Kidney (tissue), 14 donors: ENCODE results near the gene PHF2. TPM values are rescaled to one million over a fixed set of nuclear protein-coding genes. Genes with fewer than 3 reads are reported as not detected.
A peak's percentile ranks its signal among the peaks of the same experiment; 100 is the strongest.

ENCODE experiments used
- DNase-seq, 5 donors: peaks; one replicate each; pipeline ENCODE4 v3.0.0-alpha.2; 2013 to 2020
- FAIRE-seq: peaks from 2 replicates; lab custom pipeline; 2012; peaks lifted over from hg19 to GRCh38; lab: Jason Lieb, UNC
- H3K27ac ChIP-seq, 2 donors: one replicate each; pipeline ENCODE4 v1.7.0; 2013; ENCODE audit warnings: low read depth in 2 of 2, low read length in 2 of 2, inconsistent platforms in 1 of 2
- H3K27me3 ChIP-seq: one replicate; pipeline ENCODE4 v1.7.1; 2013; ENCODE audit warnings: low read length, inconsistent platforms; ENCODE audit not compliant: control insufficient read depth, insufficient read depth
- H3K36me3 ChIP-seq, 3 donors: one replicate each; pipeline versions ENCODE4 v1.7.0 to v1.7.1; 2013; ENCODE audit warnings: low read length in 3 of 3, control low read depth in 1 of 3, inconsistent platforms in 1 of 3; ENCODE audit not compliant: insufficient read depth in 3 of 3, control insufficient read depth in 2 of 3
- H3K4me1 ChIP-seq, 3 donors: one replicate each; pipeline versions ENCODE4 v1.7.0 to v1.7.1; 2013; ENCODE audit warnings: low read length in 3 of 3, inconsistent platforms in 1 of 3, low read depth in 1 of 3; ENCODE audit not compliant: control insufficient read depth in 2 of 3, insufficient read depth in 2 of 3
- H3K4me3 ChIP-seq, 3 donors: one replicate each; pipeline versions ENCODE4 v1.7.0 to v1.8.1; 2013; ENCODE audit warnings: low read length in 3 of 3, control low read depth in 1 of 3, inconsistent platforms in 1 of 3
- H3K9ac ChIP-seq, 3 donors: one replicate each; pipeline versions ENCODE4 v1.7.0 to v1.7.1; 2013; ENCODE audit warnings: low read length in 3 of 3, control low read depth in 1 of 3, inconsistent platforms in 1 of 3
- H3K9me3 ChIP-seq, 3 donors: one replicate each; pipeline versions ENCODE4 v1.7.0 to v1.7.1; 2013; ENCODE audit warnings: low read length in 3 of 3, control low read depth in 1 of 3, inconsistent platforms in 1 of 3; ENCODE audit not compliant: control insufficient read depth in 2 of 3, insufficient read depth in 1 of 3
- intact Hi-C: fragments of 100-400 bp; cut with DNase I; formaldehyde crosslinking; loops from one replicate; pipeline ENCODE4 v1.11.1; 2022
- polyA plus RNA-seq: library from polyadenylated mRNA; stranded (reverse); fragments of 350-450 nt; fragmentation: Illumina TruSeq; extraction: RNeasy Lipid Tissue Mini Kit (QIAGEN cat#74804); gene quantifications from one replicate; pipeline ENCODE4 v1.2.3, GENCODE V29; 2014; ENCODE audit warnings: low read depth, low replicate concordance; ENCODE audit not compliant: insufficient read depth
- total RNA-seq: library from RNA; stranded (reverse); fragmentation: NEBNext Ultra II Directional; extraction: Animal tissue kit (Norgen Biotek cat#: 25700); gene quantifications from one replicate; pipeline ENCODE4 v1.2.1, GENCODE V29; 2021
- TF ChIP-seq, protein P1 (sequence below): IDR thresholded peaks from 3 replicates; pipeline ENCODE4 v1.5.1; 2012; ENCODE audit warnings: mild to moderate bottlenecking, moderate library complexity, borderline replicate concordance; ENCODE audit not compliant: insufficient read depth; ENCODE audit errors: extremely low read depth
- donor health status: control.
- donor health status: control.
- donor health status: control.
- donor health status: control.
- donor health status: control.
- donor health status: DM: yes; HTN: yes; CAD: no.
- donor health status: Normal renal cell carcinoma (clear cell type).

PHF2 gene
- total and polyA plus RNA-seq, 2 donors from 2014 or later: 10.2 to 30.7 TPM

DNA sequence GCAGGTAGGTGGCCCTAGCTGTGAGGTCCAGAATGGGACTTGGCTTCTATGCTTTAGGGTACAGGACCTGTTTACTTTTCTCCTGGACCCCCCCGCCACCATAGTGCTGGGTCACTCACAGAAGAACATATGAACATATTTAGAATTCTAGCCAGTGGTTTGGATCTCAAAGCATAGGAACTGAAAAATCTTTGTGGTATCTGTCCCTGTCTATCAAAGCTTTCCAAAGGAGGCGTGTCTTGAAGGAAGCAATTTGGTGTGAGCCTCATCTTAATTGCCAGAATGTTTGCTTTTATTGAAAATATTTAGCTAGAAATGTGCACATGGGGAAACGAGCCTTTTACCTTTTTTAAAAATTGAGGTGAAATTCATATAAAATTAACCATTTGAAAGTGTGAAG lies 6.2 kb downstream of the PHF2 start:
- Histone ChIP-seq H3K27me3 (no peaks in the 10 kb centered on the region), H3K27ac (no peak overlapping the region), H3K9me3 (no peaks in the 10 kb centered on the region), H3K4me1 (peaks cover 0 to 33% (median 5%) of the 10 kb centered on the region in 3 donors), H3K36me3 (no peaks in the 10 kb centered on the region), H3K9ac (no peak overlapping the region), H3K4me3 (no peak overlapping the region)
- peak in 1 of 5 donors; percentile 20 for DNase-seq
- FAIRE-seq: no peak
- intact Hi-C loops: no loop called here
- TF ChIP-seq, protein P1, sequence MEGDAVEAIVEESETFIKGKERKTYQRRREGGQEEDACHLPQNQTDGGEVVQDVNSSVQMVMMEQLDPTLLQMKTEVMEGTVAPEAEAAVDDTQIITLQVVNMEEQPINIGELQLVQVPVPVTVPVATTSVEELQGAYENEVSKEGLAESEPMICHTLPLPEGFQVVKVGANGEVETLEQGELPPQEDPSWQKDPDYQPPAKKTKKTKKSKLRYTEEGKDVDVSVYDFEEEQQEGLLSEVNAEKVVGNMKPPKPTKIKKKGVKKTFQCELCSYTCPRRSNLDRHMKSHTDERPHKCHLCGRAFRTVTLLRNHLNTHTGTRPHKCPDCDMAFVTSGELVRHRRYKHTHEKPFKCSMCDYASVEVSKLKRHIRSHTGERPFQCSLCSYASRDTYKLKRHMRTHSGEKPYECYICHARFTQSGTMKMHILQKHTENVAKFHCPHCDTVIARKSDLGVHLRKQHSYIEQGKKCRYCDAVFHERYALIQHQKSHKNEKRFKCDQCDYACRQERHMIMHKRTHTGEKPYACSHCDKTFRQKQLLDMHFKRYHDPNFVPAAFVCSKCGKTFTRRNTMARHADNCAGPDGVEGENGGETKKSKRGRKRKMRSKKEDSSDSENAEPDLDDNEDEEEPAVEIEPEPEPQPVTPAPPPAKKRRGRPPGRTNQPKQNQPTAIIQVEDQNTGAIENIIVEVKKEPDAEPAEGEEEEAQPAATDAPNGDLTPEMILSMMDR: no peak

DNA sequence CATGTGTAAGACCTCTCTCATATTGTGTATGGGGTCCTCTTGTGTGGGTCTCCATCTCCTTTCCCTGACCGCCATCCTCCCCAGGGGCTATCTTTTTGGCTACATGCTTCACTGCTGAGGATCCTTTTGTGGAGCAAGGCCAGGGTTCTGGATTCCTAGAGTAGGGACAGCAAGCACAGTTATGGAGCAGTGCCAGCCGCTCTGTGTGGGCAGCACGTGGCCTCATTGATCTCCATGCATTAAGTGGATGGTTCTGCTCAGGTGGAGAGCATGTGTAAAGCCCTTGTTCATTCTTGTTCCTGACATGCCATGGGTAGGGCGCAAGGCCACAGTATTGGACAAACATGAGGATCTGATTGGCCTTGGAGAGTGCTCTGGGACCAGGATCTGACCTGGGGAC lies 8.9 kb downstream of the PHF2 start:
- no peaks in the 10 kb centered on the region for H3K27me3 ChIP-seq
- intact Hi-C loops: no loop called here
- H3K27ac ChIP-seq: no peak overlapping the region
- TF ChIP-seq, protein P1: no peak
- H3K9ac ChIP-seq: no peak overlapping the region
- no peaks in the 10 kb centered on the region for H3K9me3 ChIP-seq
- H3K36me3 ChIP-seq: no peaks in the 10 kb centered on the region
- FAIRE-seq (no peak), DNase-seq (peak in 1 of 5 donors; percentile 32)
- H3K4me3 ChIP-seq: no peak overlapping the region
- peaks cover 0 to 36% (median 9%) of the 10 kb centered on the region in 3 donors for H3K4me1 ChIP-seq

DNA sequence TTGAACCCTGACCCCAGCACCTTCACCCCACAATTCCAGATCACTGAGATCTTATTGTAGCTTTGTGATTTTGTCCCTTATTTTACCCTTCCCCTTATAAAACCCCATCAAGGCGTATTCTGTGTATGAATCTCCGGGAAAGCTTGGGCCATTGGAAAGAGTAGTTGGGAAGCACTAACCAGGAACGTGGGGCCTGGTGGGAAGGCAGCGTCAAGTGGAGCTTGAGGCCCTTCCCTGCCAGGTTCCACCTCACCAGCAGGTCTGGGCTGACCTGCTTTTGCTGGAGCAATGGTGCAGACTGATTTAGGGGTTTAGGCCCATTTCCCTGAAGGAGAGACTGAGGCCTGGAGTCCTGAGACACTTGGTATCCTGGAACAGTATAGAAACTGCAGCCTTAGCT lies 9.3 kb downstream of the PHF2 start:
- Histone ChIP-seq H3K27me3 (no peaks in the 10 kb centered on the region), H3K9ac (no peak overlapping the region), H3K36me3 (no peaks in the 10 kb centered on the region), H3K4me1 (peaks cover 0 to 36% (median 9%) of the 10 kb centered on the region in 3 donors), H3K27ac (no peak overlapping the region), H3K4me3 (no peak overlapping the region), H3K9me3 (no peaks in the 10 kb centered on the region)
- intact Hi-C loops: no loop called here
- FAIRE-seq (no peak), DNase-seq (peak in 1 of 5 donors; percentile 22)
- TF ChIP-seq, protein P1: no peak
